SKM-1 (cell line): ENCODE results near the gene MPV17L2.
"Not testable (repeated sequence)": the region's sequence is repeated elsewhere in the genome, so short reads cannot be mapped to it uniquely, and the experiment has no call there.

Source experiments
- DNase-seq: peaks from one replicate; lab custom pipeline; 2025; ENCODE audit not compliant: unreplicated experiment; lab: John Stamatoyannopoulos, UW

Gene MPV17L2

DNA sequence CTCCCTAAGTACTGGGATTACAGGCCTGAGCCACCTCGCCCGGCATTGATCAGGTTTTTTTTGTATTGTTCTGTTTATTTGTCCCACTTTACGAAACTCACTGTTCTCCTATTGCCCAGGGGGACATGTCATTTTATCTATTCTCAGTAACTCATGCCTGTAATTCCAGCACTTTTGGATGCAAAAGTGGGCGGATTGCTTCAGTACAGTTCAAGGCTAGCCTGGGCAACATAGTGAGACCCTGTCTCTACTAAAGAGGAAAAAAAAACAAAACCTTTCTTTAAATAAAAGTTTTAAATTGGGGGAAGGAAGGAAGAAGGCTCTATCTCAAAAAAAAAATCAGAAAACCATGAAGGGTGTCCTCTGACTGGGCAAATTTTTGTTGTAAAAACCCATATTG is 2.7 kb upstream of the MPV17L2 start:
- no peak for DNase-seq

DNA sequence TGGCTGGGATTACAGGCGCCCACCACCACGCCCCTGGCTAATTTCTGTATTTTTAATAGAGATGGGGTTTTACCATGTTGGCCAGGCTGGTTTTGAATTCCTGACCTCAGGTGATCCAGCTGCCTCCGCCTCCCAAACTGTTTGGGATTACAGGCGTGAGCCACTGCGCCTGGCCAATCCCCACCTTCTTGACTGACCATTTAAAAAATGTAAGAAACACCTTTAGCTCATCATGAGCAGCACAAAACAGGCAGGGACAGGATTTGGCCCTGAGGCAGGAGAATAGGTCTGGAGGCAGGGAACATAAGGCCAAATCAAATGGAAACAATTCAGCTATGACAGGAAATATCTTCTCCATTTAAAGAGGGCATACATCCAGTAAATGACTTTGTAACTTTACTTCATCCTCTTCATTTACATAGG is 1.4 kb upstream of the MPV17L2 start:
- DNase-seq, result no peak

DNA sequence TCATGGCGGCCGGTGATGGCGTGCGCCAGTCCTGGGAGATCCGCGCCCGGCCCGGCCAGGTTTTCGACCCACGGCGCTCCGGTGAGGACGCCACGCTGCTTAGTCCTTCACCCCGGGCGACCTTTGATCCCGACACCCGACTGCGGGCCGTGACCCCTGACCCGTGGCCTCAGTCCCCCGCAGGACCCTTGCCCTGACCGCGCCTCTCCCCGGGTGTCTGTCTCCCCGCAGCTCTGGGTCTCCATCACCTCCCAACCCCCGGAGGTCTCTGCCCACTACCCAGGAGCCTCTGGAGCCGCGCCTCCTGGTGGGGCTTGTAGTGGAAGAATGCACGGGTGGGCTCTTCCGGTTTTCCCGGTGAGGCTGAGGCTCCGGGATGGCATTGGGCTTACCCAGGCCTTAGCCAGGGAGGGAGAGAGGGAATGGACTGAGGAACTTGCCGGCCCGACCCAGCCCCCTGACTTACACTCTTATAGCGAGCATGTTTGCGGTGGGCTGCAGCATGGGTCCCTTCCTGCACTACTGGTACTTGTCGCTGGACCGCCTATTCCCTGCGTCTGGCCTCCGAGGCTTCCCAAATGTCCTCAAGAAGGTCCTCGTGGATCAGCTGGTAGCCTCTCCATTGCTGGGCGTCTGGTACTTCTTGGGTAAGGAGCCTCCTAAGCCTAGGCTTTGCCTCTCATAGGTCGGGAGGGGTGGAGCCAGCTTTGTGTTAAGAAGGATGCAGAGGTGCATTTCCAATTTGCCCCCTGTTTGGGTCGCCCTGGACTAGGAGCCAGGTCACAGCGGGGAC is 566 bp downstream of the MPV17L2 start:
- DNase-seq, result no peak

DNA sequence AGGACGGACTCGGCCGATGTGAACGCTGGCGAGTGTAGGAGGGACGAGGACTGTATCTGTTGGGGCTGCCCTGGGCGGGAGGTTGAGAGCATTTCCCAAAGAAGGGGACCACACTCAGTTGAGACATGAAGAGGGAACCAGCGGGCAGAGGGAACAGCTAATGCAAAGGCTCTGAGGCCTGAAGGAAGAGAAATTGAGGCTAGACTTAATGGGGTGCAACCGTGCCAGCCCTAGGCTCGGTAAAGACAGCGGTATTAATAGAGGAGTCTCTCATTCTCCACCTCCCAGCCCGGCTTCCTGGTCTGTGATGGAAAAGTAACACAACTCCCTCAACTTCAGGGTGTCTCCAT is 1.1 kb downstream of the MPV17L2 start:
- DNase-seq, result no peak

DNA sequence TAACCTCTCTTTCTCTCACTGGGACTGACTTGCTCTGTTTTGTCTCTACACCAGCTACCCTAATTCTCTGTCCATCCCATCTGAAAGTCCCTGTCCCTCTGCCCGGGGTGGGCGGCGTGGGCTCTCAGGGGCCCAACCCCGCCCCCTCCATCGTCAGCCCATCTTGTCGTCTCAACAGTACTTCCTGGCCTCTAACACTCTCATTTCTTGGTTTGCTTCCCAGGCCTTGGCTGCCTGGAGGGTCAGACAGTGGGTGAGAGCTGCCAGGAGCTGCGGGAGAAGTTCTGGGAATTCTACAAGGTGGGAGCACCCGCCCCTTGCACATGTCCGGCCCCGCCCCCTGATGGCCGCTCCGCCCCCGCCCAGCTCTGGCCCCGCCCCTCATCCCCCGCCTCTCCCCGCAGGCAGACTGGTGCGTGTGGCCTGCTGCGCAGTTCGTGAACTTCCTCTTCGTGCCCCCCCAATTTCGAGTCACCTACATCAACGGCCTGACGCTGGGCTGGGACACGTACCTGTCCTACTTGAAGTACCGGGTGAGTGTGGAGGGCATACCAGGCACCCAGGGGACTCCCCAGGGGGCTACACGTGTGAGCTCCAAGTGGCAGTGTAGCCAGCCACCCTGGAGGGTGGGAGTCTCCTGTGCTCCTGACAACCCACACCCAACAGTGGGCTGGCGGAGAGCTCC is 1.7 kb downstream of the MPV17L2 start:
- DNase-seq, result no peak

DNA sequence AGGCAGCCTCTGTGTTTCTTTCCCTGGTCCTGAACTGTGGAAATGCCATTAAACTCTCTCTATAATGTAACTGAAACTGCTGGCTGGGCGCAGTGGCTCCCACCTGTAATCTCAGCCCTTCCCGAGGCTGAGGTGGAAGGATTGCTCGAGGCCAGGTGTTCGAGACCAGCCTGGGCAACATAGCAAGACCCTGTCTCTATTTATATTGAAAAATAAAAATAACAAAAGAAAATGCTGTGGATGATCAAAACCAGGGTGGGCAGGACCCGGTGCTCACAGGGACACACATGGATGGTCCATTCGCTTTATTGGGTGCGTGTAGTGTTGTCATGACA is 3.5 kb downstream of the MPV17L2 start:
- no peak for DNase-seq

DNA sequence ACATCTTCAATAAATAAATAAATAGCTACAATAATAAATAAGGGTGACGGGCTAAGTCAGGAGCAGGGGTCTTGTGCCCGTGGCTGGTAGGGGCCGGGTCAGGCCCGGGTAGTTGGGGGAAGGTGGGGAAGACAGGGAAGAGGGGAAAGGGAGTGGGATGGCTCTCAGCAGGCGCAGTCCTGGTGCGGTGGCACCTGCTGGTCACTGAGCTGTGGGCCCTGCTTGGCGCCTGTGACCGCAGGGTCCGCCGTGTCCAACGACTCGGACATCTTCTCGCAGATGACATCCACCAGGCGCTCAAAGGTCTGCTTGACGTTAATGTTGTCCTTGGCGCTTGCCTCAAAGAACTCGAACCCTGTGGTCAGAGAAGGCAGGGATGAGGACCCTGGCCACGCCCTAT is 4.3 kb downstream of the MPV17L2 start:
- no peak for DNase-seq

DNA sequence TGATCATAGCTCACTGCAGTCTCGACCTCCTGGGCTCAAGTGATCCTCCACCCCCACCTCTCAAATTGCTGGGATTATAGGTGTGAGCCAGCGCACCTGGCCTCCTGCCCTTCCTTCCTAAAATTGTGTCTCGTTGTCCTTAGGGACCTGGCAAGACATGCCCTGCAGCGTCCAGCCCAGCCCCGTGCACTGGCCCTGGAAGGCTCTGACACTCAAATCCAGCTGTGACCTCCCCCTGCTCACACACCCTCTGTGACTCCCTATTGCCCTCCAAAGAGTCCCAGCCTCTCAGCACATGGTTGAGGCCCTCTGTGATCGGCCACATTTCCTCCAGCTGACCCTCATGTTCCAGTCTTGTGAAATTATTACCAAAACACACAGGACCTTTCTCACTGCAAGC is 4.9 kb downstream of the MPV17L2 start:
- no peak for DNase-seq

DNA sequence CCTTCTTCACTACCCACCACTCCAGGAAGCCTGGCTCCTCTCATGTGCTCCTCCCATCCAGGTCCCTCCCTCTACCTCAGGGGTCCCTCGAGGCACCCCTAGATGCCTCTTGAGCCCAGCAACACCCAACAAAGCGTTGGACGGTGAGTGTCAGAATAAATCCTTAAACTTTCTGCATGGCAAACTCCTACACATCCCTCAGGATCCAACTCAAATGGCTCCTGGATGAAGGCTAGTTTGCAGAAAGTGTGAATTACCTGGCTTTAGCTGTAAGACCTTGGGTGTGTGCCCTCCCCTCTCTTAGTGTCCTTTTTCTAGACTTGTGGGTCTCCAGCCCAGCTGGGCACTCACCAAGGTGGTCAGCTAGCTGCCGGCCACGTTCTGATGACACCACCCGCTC is 5.4 kb downstream of the MPV17L2 start:
- DNase-seq, result no peak

DNA sequence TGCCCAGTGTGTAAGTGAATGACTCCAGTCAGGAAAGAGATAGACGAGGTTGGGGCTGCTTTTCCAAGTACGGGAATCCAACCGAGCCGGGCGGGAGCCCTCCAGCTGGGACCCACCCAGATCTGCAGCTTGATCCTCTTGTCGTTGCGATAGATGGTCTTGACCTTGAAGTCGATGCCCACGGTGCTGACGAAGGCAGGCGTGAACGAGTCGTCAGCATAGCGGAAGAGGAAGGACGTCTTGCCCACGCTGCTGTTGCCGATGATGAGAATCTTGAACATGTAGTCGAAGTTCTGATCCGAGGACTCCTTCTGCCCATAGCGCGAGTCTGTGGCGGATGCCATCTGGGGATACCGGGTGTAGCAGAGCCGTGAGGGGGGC is 9.4 kb downstream of the MPV17L2 start:
- DNase-seq, result no peak

DNA sequence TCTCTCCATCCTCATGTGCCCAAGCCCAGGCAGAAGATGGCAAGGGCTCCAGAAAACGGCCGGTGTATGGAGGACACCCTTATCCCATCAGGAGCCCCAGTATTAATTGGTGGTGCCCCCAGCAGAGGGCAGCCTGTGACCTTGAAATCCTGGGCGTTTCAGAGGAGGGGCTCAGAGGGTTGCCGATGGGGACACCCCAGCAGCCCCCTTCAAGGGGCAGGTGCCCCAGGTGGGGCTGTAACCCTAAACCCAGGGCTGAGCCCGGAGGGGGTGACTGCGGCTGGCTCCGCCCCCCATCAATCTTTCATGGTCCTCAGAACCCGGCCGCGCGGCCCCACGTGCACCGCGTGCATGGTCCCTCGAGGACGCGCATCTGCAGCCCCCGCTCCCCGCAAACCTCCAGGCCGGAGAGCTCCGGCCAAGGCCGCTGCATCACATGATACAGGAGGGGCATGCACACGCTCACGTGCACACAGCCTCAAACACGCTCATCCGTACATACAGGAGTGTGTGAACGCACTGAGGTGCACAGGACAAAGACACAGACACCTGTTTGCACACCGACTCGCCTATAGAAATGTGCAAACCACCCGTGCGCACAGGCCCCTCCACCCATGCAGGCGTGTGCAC is 9.9 kb downstream of the MPV17L2 start:
- DNase-seq, result no peak

DNA sequence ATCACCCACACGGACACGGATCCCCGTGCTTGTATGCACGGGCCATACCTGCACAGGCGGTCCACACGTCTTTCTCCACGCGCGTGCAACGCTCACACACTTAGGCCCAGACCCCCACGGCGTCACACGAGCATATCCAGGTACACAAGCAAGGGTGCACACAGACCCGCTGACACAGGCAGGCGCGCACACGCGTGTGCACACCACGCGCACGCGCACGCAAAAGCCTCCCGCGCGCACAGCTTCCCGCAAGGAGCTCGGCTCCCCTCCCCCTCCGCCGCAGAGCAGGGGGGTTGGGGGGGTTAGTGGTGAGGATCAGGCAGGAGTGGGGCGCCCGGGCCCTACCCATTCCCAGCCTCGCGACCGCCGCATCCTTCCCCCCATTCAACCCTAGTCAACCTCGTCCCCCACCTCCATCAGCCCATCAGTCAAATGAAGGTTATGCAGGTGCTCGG is 10.4 kb downstream of the MPV17L2 start:
- no peak for DNase-seq

DNA sequence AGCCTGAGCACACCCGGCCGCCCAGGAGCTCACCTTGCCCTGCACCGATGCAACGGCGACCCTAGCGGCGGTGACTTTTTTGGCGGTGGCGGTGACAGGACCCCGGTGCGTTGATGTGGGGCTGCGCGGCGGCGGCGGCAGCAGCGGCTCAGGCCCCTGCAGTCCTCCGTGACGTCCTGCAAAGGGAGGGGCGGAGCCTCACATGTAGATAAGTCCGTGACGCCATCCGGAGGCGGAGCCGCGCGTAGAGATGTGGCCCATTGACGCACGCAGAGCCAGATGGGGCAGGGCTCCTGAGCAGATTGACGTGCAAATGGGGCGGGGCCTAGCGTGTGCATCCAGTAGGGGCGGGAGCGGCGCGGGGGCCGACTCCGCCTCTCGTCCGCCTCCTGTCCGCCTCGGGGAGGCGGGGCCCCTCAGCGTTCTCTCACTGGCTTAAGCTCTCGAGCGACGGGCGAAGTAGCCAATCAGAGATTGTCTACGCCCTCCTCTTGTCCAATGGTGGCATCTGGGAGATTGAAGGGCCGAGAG is 10.9 kb downstream of the MPV17L2 start, which contains the start of gene RAB3A:
Gene RAB3A (minus strand): TSS at position 180 of the 531 bp plus-strand sequence. CDS start 1,302 bp downstream, outside the sequence.
- DNase-seq, result peak; percentile 99

DNA sequence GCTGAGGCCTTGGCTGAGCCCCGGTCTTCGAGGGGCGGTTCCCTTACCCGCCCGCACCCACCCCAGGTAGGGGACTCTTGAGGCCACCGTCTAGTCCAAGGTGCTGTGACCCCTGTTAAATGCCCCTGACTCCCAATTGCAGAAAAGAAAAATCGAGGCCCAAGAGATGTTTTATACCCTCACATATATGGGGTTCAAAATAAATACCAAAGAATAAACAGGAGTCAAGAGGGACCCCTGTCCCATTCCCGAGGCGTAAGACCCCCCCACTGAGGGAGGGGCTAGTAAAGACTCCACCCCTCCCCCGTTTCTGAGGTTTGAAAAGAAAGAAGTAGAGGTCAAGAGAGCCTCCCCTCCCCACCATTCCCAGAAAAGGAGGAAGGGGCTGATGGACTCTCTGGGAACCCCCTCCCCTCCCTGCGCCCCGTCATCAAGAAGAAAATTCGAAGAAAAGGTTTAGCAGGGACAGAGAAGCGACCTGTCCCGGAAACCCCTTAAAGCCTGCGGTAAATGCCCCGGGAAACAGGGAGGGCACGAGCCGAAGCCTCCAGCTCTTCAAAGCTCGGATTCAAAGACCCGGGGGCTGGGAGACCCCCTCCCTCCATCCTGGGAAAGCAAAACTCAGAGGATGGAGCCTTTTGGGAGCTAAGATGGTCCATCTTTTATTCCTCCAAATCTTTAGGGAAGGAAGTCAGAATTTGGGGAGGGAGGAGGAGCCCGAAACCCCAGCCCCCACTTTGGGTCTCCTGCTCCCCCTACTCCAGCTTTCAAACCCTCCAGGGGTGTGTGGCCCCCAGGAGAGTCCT is 11.6 kb downstream of the MPV17L2 start:
- peak; percentile 60 for DNase-seq

DNA sequence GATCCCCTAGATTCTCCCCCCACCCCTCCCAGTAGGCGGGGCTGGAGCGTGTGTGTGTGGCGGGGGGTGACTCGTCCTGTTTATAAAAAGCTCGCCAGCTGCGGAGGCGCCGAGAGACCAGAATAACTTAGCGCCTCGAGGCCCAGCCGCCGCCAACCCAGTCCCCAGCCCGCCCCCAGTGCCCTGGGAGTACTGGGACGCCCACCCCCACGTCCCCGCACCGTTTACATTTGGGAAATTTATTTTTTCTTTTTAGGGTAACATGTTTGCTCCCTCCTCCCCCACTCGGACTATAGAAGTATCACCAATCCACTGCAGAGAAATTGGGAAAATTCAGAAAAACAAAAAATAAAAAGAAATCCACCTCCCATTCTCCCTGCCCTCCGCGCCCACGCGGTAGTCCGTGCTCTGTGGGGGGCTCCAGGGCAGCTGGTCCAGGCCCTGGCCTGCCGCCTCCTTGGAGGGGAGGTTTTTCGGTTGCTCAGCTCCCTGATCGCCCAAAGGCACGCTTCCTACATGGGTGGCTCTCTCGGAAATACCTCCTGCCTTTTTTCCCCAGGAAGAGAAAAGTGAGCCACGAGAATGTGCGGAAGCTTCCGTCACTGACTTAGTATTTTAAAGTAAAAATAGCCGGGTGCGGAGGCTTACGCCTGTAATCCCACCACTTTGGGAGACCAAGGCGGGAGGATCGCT is 12.3 kb downstream of the MPV17L2 start:
- DNase-seq, result no peak

DNA sequence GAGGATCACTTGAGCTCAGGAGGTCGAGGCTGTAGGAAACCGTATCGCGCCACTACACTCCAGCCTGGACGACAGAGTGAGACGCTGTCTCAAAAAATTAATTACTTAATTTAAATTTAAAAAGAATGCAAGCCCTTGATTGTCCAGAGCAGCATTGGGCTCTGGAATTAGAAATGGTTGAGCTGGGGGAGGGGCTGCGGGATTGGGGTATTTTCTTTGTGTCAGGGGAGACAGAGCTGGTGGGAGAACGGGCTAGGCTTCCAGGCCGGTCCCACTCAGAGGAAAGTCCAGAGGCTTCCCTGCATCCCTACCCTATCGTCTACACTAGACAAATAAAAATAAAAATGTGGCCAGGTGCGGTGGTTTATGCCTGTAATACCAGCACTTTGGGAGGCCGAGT is 13.0 kb downstream of the MPV17L2 start:
- no peak for DNase-seq

DNA sequence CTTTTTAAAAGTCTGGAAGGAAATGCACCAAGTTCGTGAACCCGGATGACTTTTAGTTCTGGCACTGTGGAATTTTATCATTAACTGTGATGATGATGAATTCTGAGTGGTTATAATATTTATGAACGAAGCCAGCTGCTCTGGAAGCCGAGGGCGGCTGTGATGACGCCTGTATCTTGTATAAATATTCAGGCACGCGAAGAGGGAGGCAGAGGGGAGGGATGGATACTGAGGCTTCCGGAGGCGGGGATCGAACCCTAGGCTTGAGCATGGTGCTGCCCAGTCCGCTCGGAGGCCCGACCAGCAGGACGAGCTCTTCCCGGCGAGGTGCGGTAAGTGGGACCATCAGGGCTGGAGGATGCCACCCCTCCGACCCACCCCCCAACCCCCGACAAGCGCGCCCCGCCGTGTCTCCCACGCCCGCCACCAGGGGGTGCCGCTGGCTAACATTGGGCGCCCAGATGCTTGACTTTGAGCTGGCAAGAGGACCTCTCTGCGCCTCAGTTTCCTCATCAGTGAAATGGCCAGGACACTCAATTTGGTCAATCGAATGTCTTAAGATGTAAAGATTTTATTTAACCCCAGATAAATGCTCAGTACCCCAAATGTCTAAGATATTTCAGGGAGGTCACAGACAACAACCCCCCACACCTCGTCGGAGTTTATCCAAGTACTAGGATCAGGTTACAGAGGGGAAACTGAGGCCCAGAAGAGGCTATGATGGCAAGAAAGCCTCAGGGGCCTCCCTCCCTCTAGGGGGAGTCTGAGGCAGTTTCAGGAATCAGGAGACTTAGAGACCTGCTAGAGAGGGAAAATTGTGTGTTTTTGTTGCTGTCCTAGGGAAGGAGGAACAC is 15.3 kb downstream of the MPV17L2 start:
- no peak for DNase-seq

DNA sequence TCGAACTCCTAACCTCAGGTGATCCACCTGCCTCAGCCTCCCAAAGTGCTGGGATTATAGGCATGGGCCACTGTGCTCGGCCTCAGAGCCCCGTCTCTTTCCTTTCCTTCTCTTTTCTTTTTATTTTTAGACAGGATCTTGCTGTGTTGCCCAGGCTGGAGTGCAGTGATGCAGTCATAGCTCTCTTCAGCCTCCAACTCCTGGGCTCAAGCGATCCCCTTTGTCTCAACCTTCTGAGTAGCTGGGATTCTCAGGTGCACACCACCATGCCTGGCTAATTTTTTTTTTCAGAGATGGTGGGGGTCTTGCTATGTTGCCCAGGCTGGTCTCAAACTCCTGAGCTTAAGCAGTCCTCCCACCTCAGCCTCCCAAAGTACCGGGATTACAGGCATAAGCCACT is 16.9 kb downstream of the MPV17L2 start:
- DNase-seq, result not testable (repeated sequence)

DNA sequence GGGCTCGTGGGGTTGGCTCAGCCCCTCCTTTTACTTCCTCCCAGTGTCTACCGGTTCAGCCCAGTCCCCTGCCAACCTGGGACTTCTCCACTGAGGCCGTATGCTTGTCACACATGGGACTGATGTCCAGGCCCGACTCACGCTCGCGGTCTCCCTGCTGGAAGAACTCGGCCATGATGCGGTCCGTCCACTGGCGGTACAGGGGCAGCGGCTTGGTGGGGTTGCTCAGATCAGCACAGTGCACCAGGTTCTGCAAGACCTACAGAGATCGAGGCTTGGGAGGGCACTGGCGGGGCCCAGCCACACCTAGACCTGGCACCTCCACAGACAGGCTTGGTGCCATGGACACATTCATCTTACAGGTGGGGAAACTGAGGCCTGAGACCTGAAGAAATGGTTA is 18.7 kb downstream of the MPV17L2 start:
- no peak for DNase-seq
